ENCODE data around the gene NPAS1.
"Not testable (repeated sequence)": the region's sequence is repeated elsewhere in the genome, so short reads cannot be mapped to it uniquely, and the experiment has no call there.

NPAS1 gene

GRCh38 chr19:47047272-47047762, 27.7 kb downstream of the NPAS1 start:
- DNase-seq, result no peak

GRCh38 chr19:47047763-47048405, 28.2 kb downstream of the NPAS1 start:
- peak; percentile 84 to 85 for DNase-seq

GRCh38 chr19:47049307-47049700, 29.7 kb downstream of the NPAS1 start:
- DNase-seq, result no peak

- not testable (repeated sequence) for DNase-seq
Measured at GRCh38 chr19:47050562-47050961, 30.9 kb downstream of the NPAS1 start.

- DNase-seq, result no peak
Measured at GRCh38 chr19:47056411-47056810, 36.8 kb downstream of the NPAS1 start.

GRCh38 chr19:47057328-47057727, 37.7 kb downstream of the NPAS1 start:
- no peak for DNase-seq

GRCh38 chr19:47058621-47059022, 39.0 kb downstream of the NPAS1 start:
- DNase-seq, result no peak

- no peak for DNase-seq
Measured at GRCh38 chr19:47063874-47064273, 44.2 kb downstream of the NPAS1 start.

- no peak for DNase-seq
Measured at GRCh38 chr19:47065242-47065641, 45.6 kb downstream of the NPAS1 start.

GRCh38 chr19:47066376-47067214, 47.0 kb downstream of the NPAS1 start:
- DNase-seq, result no peak

- no peak for DNase-seq
Measured at GRCh38 chr19:47067215-47067847, 47.7 kb downstream of the NPAS1 start.

GRCh38 chr19:47068246-47068645, 48.6 kb downstream of the NPAS1 start:
- no peak for DNase-seq

- DNase-seq, result no peak
Measured at GRCh38 chr19:47068876-47069406, 49.3 kb downstream of the NPAS1 start.

GRCh38 chr19:47069795-47070194, 50.2 kb downstream of the NPAS1 start:
- no peak for DNase-seq

- no peak for DNase-seq
Measured at GRCh38 chr19:47070756-47071155, 51.1 kb downstream of the NPAS1 start.

- no peak for DNase-seq
Measured at GRCh38 chr19:47071731-47072130, 52.1 kb downstream of the NPAS1 start.

GRCh38 chr19:47072323-47072722, 52.7 kb downstream of the NPAS1 start:
- no peak for DNase-seq

GRCh38 chr19:47073574-47073973, 53.9 kb downstream of the NPAS1 start:
- DNase-seq, result no peak

GRCh38 chr19:47074621-47075020, 55.0 kb downstream of the NPAS1 start:
- no peak for DNase-seq

- no peak for DNase-seq
Measured at GRCh38 chr19:47075179-47075810, 55.7 kb downstream of the NPAS1 start.

GRCh38 chr19:47075941-47076340, 56.3 kb downstream of the NPAS1 start:
- DNase-seq, result no peak

GRCh38 chr19:47078351-47078750, 58.7 kb downstream of the NPAS1 start:
- not testable (repeated sequence) for DNase-seq

- DNase-seq, result no peak
Measured at GRCh38 chr19:47081095-47081494, 61.5 kb downstream of the NPAS1 start.
